Mesodermal cell (in vitro differentiated cells): Measurements from ENCODE around the gene ZNF710. TPM values are rescaled to one million over a fixed set of nuclear protein-coding genes. Genes with fewer than 3 reads are reported as not detected.
"Not testable (repeated sequence)": the region's sequence is repeated elsewhere in the genome, so short reads cannot be mapped to it uniquely, and the experiment has no call there.

Experiments used
- H3K27ac ChIP-seq: 2 replicates; pipeline ENCODE4 v1.7.0; 2013; ENCODE audit warnings: mild to moderate bottlenecking, low read depth, low read length, moderate library complexity; ENCODE audit not compliant: severe bottlenecking
- H3K36me3 ChIP-seq: 2 replicates; pipeline ENCODE4 v1.7.1; 2013; ENCODE audit warnings: mild to moderate bottlenecking, low read length, moderate library complexity; ENCODE audit not compliant: control insufficient read depth, insufficient read depth
- H3K4me1 ChIP-seq: one replicate; pipeline ENCODE4 v1.7.1; 2013; ENCODE audit warnings: mild to moderate bottlenecking, low read length; ENCODE audit not compliant: insufficient read depth, control insufficient read depth, poor library complexity, severe bottlenecking
- H3K4me3 ChIP-seq: 2 replicates; pipeline ENCODE4 v1.7.0; 2013; ENCODE audit warnings: low read length, control low read depth, mild to moderate bottlenecking; ENCODE audit not compliant: insufficient read depth, poor library complexity, severe bottlenecking; ENCODE audit errors: extremely low read depth
- H3K9me3 ChIP-seq: 2 replicates; pipeline ENCODE4 v1.7.1; 2013; ENCODE audit warnings: mild to moderate bottlenecking, low read length, moderate library complexity; ENCODE audit not compliant: control insufficient read depth
- WGBS, 2 experiments: methylation state at CpG; one replicate each; pipeline ENCODE4 v1.1.5; 2013; ENCODE audit warnings: missing lambda C conversion rate in 2 of 2; ENCODE audit not compliant: insufficient coverage in 2 of 2; 5-methylcytosine and 5-hydroxymethylcytosine counted together
- polyA plus RNA-seq, 2 experiments: library from polyadenylated mRNA; stranded (reverse); fragments of 50-300 nt; gene quantifications; one replicate each; pipeline ENCODE4 v1.2.3, GENCODE V29; 2013

Gene ZNF710
- 32.7 TPM for polyA plus RNA-seq (2013, experiment 1 of 2)
- 29.2 TPM for polyA plus RNA-seq (2013, experiment 2 of 2)

GRCh38 chr15:90001062-90001682 is at the start of gene ZNF710:
Gene ZNF710 (plus strand): TSS chr15:90001324. CDS start chr15:90067138, 65,814 bp downstream.
- 0% methylated on average over 3 to 17 of the region's 42 CpGs for WGBS, 2 experiments
- H3K9me3 ChIP-seq, result no peaks in the 10 kb centered on the region
- H3K4me3 ChIP-seq, result peak within 1 kb of the TSS; percentile 61
- H3K27ac ChIP-seq, result peak within 1 kb of the TSS; percentile 62
- H3K36me3 ChIP-seq, result peaks cover under 1% of the 10 kb centered on the region
- H3K4me1 ChIP-seq, result peaks cover 37% of the 10 kb centered on the region

- H3K4me3 ChIP-seq, result no peak overlapping the region
- H3K36me3 ChIP-seq, result no peaks in the 10 kb centered on the region
- no peaks in the 10 kb centered on the region for H3K4me1 ChIP-seq
- no peaks in the 10 kb centered on the region for H3K9me3 ChIP-seq
- no CpG with 5 or more reads among the region's 3 CpGs for WGBS, 2 experiments
- H3K27ac ChIP-seq, result no peak overlapping the region
Measured at GRCh38 chr15:89954541-89954940, 46.6 kb upstream of the ZNF710 start.

GRCh38 chr15:89955449-89955998 is 45.6 kb upstream of the ZNF710 start:
- not testable (repeated sequence) for H3K9me3 ChIP-seq, H3K4me3 ChIP-seq, H3K36me3 ChIP-seq, H3K27ac ChIP-seq, H3K4me1 ChIP-seq
- WGBS, 2 experiments, result 94 to 95% methylated on average over 7 to 9 of the region's 13 CpGs

GRCh38 chr15:89958107-89958805 is 42.9 kb upstream of the ZNF710 start:
- H3K4me1 ChIP-seq, result no peaks in the 10 kb centered on the region
- H3K27ac ChIP-seq, result no peak overlapping the region
- H3K4me3 ChIP-seq, result no peak overlapping the region
- H3K9me3 ChIP-seq, result no peaks in the 10 kb centered on the region
- no peaks in the 10 kb centered on the region for H3K36me3 ChIP-seq
- 91 to 95% methylated on average over 15 of the region's 18 CpGs for WGBS, 2 experiments

- H3K4me3 ChIP-seq, result no peak overlapping the region
- no peaks in the 10 kb centered on the region for H3K9me3 ChIP-seq
- H3K4me1 ChIP-seq, result no peaks in the 10 kb centered on the region
- 95% methylated on average over 9 of the region's 11 CpGs for WGBS, 2 experiments
- H3K27ac ChIP-seq, result no peak overlapping the region
- no peaks in the 10 kb centered on the region for H3K36me3 ChIP-seq
Measured at GRCh38 chr15:89963301-89964231, 37.6 kb upstream of the ZNF710 start.

GRCh38 chr15:89964232-89964954 is 36.7 kb upstream of the ZNF710 start:
- no peaks in the 10 kb centered on the region for H3K9me3 ChIP-seq
- WGBS, 2 experiments, result 100% methylated on average over 2 of the region's 3 CpGs; no CpG with 5 or more reads in 1 of the 2 experiments
- no peak overlapping the region for H3K4me3 ChIP-seq
- no peaks in the 10 kb centered on the region for H3K4me1 ChIP-seq
- H3K36me3 ChIP-seq, result no peaks in the 10 kb centered on the region
- H3K27ac ChIP-seq, result no peak overlapping the region

GRCh38 chr15:89967881-89968280 is 33.2 kb upstream of the ZNF710 start:
- H3K4me3 ChIP-seq, result no peak overlapping the region
- H3K4me1 ChIP-seq, result no peaks in the 10 kb centered on the region
- no peak overlapping the region for H3K27ac ChIP-seq
- 65 to 88% methylated on average over 2 to 4 of the region's 4 CpGs for WGBS, 2 experiments
- H3K9me3 ChIP-seq, result no peaks in the 10 kb centered on the region
- H3K36me3 ChIP-seq, result no peaks in the 10 kb centered on the region

GRCh38 chr15:89971592-89971997 is 29.5 kb upstream of the ZNF710 start:
- 26 to 29% methylated on average over 3 to 4 of the region's 4 CpGs for WGBS, 2 experiments
- H3K4me3 ChIP-seq, result no peak overlapping the region
- H3K9me3 ChIP-seq, result no peaks in the 10 kb centered on the region
- no peaks in the 10 kb centered on the region for H3K36me3 ChIP-seq
- H3K27ac ChIP-seq, result no peak overlapping the region
- no peaks in the 10 kb centered on the region for H3K4me1 ChIP-seq

- Histone ChIP-seq H3K9me3 (peaks cover 3% of the 10 kb centered on the region), H3K27ac (no peak overlapping the region), H3K4me3 (no peak overlapping the region), H3K4me1 (no peaks in the 10 kb centered on the region), H3K36me3 (no peaks in the 10 kb centered on the region)
- 87 to 90% methylated on average over 4 to 5 of the region's 5 CpGs for WGBS, 2 experiments
Measured at GRCh38 chr15:89972085-89972484, 29.0 kb upstream of the ZNF710 start.
